ENCODE results near the gene HHAT. TPM values are rescaled to one million over a fixed set of nuclear protein-coding genes. Genes with fewer than 3 reads are reported as not detected.

HHAT gene
- total RNA-seq, 1 experiment from 2014 or later = 3.0 TPM

- intact Hi-C loops (cut with micrococcal nuclease; ENCODE audit: unreplicated experiment) = no loop called here
- ChIA-PET CTCF (no interaction called here), POLR2A (ENCODE audit: low non-redundant PET) (no interaction called here)
- no peaks in the 10 kb centered on the region for H3K36me3 ChIP-seq (ENCODE audit: insufficient read depth, low read length, poor library complexity, severe bottlenecking)
- no peak for DNase-seq (ENCODE audit: low spot score)
- peaks cover 5% of the 10 kb centered on the region for H3K9me3 ChIP-seq (ENCODE audit: low read depth, low read length, poor library complexity, severe bottlenecking)
- BruUV-seq (replicated peaks) = no TSS peak
- no peak for TF ChIP-seq CTCF (conservative IDR thresholded peaks at IDR 0.05; ENCODE audit: low read depth, low read length)
- no peak for TF ChIP-seq EZH2 (IDR thresholded peaks at IDR 0.05; ENCODE audit: borderline replicate concordance, low read depth, low read length, poor library complexity, severe bottlenecking)
- peaks cover 12% of the 10 kb centered on the region for H3K27me3 ChIP-seq (replicated peaks; ENCODE audit: insufficient read depth, low read depth, low read length, poor library complexity)
- H3K4me1 ChIP-seq (ENCODE audit: insufficient read depth, low read length, poor library complexity, severe bottlenecking) = no peaks in the 10 kb centered on the region
- H3K4me3 ChIP-seq (ENCODE audit: low read depth, low read length, poor library complexity, severe bottlenecking) = no peak overlapping the region
- H3K27ac ChIP-seq (ENCODE audit: low read depth, low read length, poor library complexity, severe bottlenecking) = no peak overlapping the region
These were observed 280.1 kb downstream of the HHAT start for GRCh38 chr1:210608767-210609166.

GRCh38 chr1:210616356-210616755 lies 287.7 kb downstream of the HHAT start:
- TF ChIP-seq EZH2 (IDR thresholded peaks at IDR 0.05; ENCODE audit: borderline replicate concordance, low read depth, low read length, poor library complexity, severe bottlenecking) = no peak
- Histone ChIP-seq H3K27ac (ENCODE audit: low read depth, low read length, poor library complexity, severe bottlenecking) (no peak overlapping the region), H3K4me1 (ENCODE audit: insufficient read depth, low read length, poor library complexity, severe bottlenecking) (peaks cover 5% of the 10 kb centered on the region), H3K27me3 (replicated peaks; ENCODE audit: insufficient read depth, low read depth, low read length, poor library complexity) (peaks cover 36% of the 10 kb centered on the region), H3K9me3 (ENCODE audit: low read depth, low read length, poor library complexity, severe bottlenecking) (no peaks in the 10 kb centered on the region), H3K36me3 (ENCODE audit: insufficient read depth, low read length, poor library complexity, severe bottlenecking) (no peaks in the 10 kb centered on the region), H3K4me3 (ENCODE audit: low read depth, low read length, poor library complexity, severe bottlenecking) (no peak overlapping the region)
- intact Hi-C loops (cut with micrococcal nuclease; ENCODE audit: unreplicated experiment) = no loop called here
- no TSS peak for BruUV-seq (replicated peaks)
- no peak for DNase-seq (ENCODE audit: low spot score)
- ChIA-PET CTCF (no interaction called here), POLR2A (ENCODE audit: low non-redundant PET) (no interaction called here)

GRCh38 chr1:210617293-210617692 lies 288.6 kb downstream of the HHAT start:
- POLR2A ChIA-PET (ENCODE audit: low non-redundant PET) = no interaction called here
- Histone ChIP-seq H3K27me3 (replicated peaks; ENCODE audit: insufficient read depth, low read depth, low read length, poor library complexity) (peaks cover 36% of the 10 kb centered on the region), H3K9me3 (ENCODE audit: low read depth, low read length, poor library complexity, severe bottlenecking) (no peaks in the 10 kb centered on the region), H3K4me1 (ENCODE audit: insufficient read depth, low read length, poor library complexity, severe bottlenecking) (peaks cover 7% of the 10 kb centered on the region), H3K27ac (ENCODE audit: low read depth, low read length, poor library complexity, severe bottlenecking) (no peak overlapping the region), H3K4me3 (ENCODE audit: low read depth, low read length, poor library complexity, severe bottlenecking) (no peak overlapping the region), H3K36me3 (ENCODE audit: insufficient read depth, low read length, poor library complexity, severe bottlenecking) (no peaks in the 10 kb centered on the region)
- BruUV-seq (replicated peaks) = no TSS peak
- intact Hi-C loops (cut with micrococcal nuclease; ENCODE audit: unreplicated experiment) = no loop called here
- CTCF ChIA-PET = no interaction called here
- TF ChIP-seq EZH2 (IDR thresholded peaks at IDR 0.05; ENCODE audit: borderline replicate concordance, low read depth, low read length, poor library complexity, severe bottlenecking) (no peak), CTCF (conservative IDR thresholded peaks at IDR 0.05; ENCODE audit: low read depth, low read length) (no peak)
- no peak for DNase-seq (ENCODE audit: low spot score)

- peaks cover 28% of the 10 kb centered on the region for H3K27me3 ChIP-seq (replicated peaks; ENCODE audit: insufficient read depth, low read depth, low read length, poor library complexity)
- intact Hi-C loops (cut with micrococcal nuclease; ENCODE audit: unreplicated experiment) = no loop called here
- no peak for DNase-seq (ENCODE audit: low spot score)
- BruUV-seq (replicated peaks) = no TSS peak
- ChIA-PET CTCF (no interaction called here), POLR2A (ENCODE audit: low non-redundant PET) (no interaction called here)
- H3K36me3 ChIP-seq (ENCODE audit: insufficient read depth, low read length, poor library complexity, severe bottlenecking) = no peaks in the 10 kb centered on the region
- TF ChIP-seq EZH2 (IDR thresholded peaks at IDR 0.05; ENCODE audit: borderline replicate concordance, low read depth, low read length, poor library complexity, severe bottlenecking) = no peak
- TF ChIP-seq CTCF (conservative IDR thresholded peaks at IDR 0.05; ENCODE audit: low read depth, low read length) = no peak
- H3K27ac ChIP-seq (ENCODE audit: low read depth, low read length, poor library complexity, severe bottlenecking) = no peak overlapping the region
- no peaks in the 10 kb centered on the region for H3K9me3 ChIP-seq (ENCODE audit: low read depth, low read length, poor library complexity, severe bottlenecking)
- no peak overlapping the region for H3K4me3 ChIP-seq (ENCODE audit: low read depth, low read length, poor library complexity, severe bottlenecking)
- H3K4me1 ChIP-seq (ENCODE audit: insufficient read depth, low read length, poor library complexity, severe bottlenecking) = peaks cover 7% of the 10 kb centered on the region
These were observed 289.7 kb downstream of the HHAT start for GRCh38 chr1:210618369-210618768.
